K562 (cell line): ENCODE measurements around the gene SMCHD1. TPM values are rescaled to one million over a fixed set of nuclear protein-coding genes. Genes with fewer than 3 reads are reported as not detected.

Source experiments
- HDAC1 ChIP-seq, 2 experiments: fragments of 450-650 bp; IDR thresholded peaks; 2 replicates each; pipeline ENCODE4 v1.6.1; 2016 to 2017; ENCODE audit warnings: inconsistent platforms in 1 of 2, mild to moderate bottlenecking in 1 of 2, moderate library complexity in 1 of 2
- KDM5B ChIP-seq: fragments of 200-600 bp; sonication (generic); IDR thresholded peaks from 2 replicates; pipeline ENCODE4 v1.6.1; 2012; ENCODE audit warnings: low read depth, mild to moderate bottlenecking, moderate library complexity, low read length, control low read depth, inconsistent platforms; ENCODE audit not compliant: insufficient replicate concordance
- MEF2D ChIP-seq: conservative IDR thresholded peaks from 2 replicates; pipeline ENCODE4 v1.6.1; 2016; ENCODE audit warnings: low read depth, missing genetic modification characterization, missing compliant biosample characterization
- NELFE ChIP-seq: IDR thresholded peaks from 2 replicates; pipeline ENCODE4 v1.6.1; 2011; ENCODE audit warnings: mild to moderate bottlenecking; ENCODE audit not compliant: insufficient read depth, insufficient read length
- NFIC ChIP-seq: fragments of 450-650 bp; IDR thresholded peaks from 2 replicates; pipeline ENCODE4 v1.6.1; 2017; ENCODE audit warnings: mild to moderate bottlenecking, inconsistent platforms
- NFRKB ChIP-seq: fragments of 450-650 bp; IDR thresholded peaks from 2 replicates; pipeline ENCODE4 v1.6.1; 2016; ENCODE audit warnings: low read depth
- PRMT5 ChIP-seq: sonication (generic); formaldehyde crosslinking; IDR thresholded peaks from 2 replicates; pipeline ENCODE4 v1.5.0; 2020; ENCODE audit warnings: missing genetic modification reagents
- SMARCE1 ChIP-seq: fragments of 450-650 bp; IDR thresholded peaks from 2 replicates; pipeline ENCODE4 v1.7.1; 2016; ENCODE audit warnings: mild to moderate bottlenecking
- SPI1 ChIP-seq: IDR thresholded peaks from 2 replicates; pipeline ENCODE4 v1.6.1; 2011; ENCODE audit warnings: low read depth, low read length, control low read depth, borderline replicate concordance
- TGIF2 ChIP-seq: sonication (generic); formaldehyde crosslinking; IDR thresholded peaks from 2 replicates; pipeline ENCODE4 v1.8.1; 2022; ENCODE audit warnings: mild to moderate bottlenecking, missing genetic modification reagents, moderate library complexity
- ZBTB2 ChIP-seq: fragments of 450-650 bp; IDR thresholded peaks from 2 replicates; pipeline ENCODE4 v1.6.1; 2016; ENCODE audit warnings: antibody characterized with exemption
- ZNF217 ChIP-seq: sonication (generic); formaldehyde crosslinking; IDR thresholded peaks from 2 replicates; pipeline ENCODE4 v1.8.0; 2022; ENCODE audit warnings: mild to moderate bottlenecking, missing genetic modification reagents
- ZNF740 ChIP-seq, 3 experiments: fragments of 200-800 bp in 1 of 3; sonication (Bioruptor generic) in 1 of 3; sonication (generic) in 1 of 3; formaldehyde crosslinking in 1 of 3; IDR thresholded peaks; 2 replicates each; pipeline versions ENCODE4 v1.6.1 to v1.8.0; 2016 to 2022; ENCODE audit warnings: mild to moderate bottlenecking in 2 of 3, missing compliant biosample characterization in 2 of 3, missing genetic modification characterization in 2 of 3, missing genetic modification reagents in 1 of 3
- polyA plus RNA-seq, 8 experiments: library from polyadenylated mRNA; depleted of rRNA in 4 of 8; stranded (reverse) in 5 of 8; unstranded in 3 of 8; fragments of >200 nt; fragmentation: Nextera tagmentation in 2 of 8; fragmentation: Illumina TruSeq in 1 of 8; extraction: Ambion mirVana in 2 of 8; extraction: Trizol in 1 of 8; gene quantifications; 2 replicates each; pipeline versions ENCODE4 v1.2.1 to v1.2.3, GENCODE V29; 2011 to 2014; ENCODE audit warnings: inconsistent platforms in 1 of 8, missing spikeins in 1 of 8
- total RNA-seq, 7 experiments: library from RNA; depleted of rRNA in 6 of 7; stranded (reverse); fragments of >200 nt in 6 of 7; fragmentation: Illumina TruSeq in 2 of 7; extraction: Trizol in 2 of 7; gene quantifications; 2 replicates each; pipeline versions ENCODE4 v1.2.1 to v1.2.3, GENCODE V29; 2011 to 2021; ENCODE audit warnings: low replicate concordance in 1 of 7

SMCHD1 gene
- total and polyA plus RNA-seq, 9 of the 15 experiments (the other 6 are each of a cell fraction or from before 2014, with no cell fraction given): 6.3 to 144 (median 72.7) TPM

- TF ChIP-seq ZNF740 (CRISPR knock-in tag; IDR thresholded peaks at IDR 0.05) (peak; percentile 48; the same call in 1 of the 2 replicates), ZNF740 (tag; IDR thresholded peaks at IDR 0.05) (no peak), TGIF2 (CRISPR knock-in tag) (no peak), SPI1 (0 out of 2 replicates have a peak, but pooled peaks have one; percentile 14), PRMT5 (CRISPR knock-in tag) (no peak), ZNF217 (no peak), HDAC1 (IDR thresholded peaks at IDR 0.05) (0 out of 4 replicates have a peak, but pooled peaks of 1 of the 2 experiments have one; percentile 22), SMARCE1 (peak; percentile 39; the same call in 1 of the 2 replicates), MEF2D (tag) (no peak), NFRKB (no peak), NELFE (no peak), ZBTB2 (peak; percentile 51; the same call in 1 of the 2 replicates), NFIC (peak; percentile 38), KDM5B (peak; percentile 23)
Observed at GRCh38 chr18:2846636-2847316, 191.2 kb downstream of the SMCHD1 start, which contains the start of gene EMILIN2 (continued).
